ENCODE measurements around the gene FEN1. TPM values are rescaled to one million over a fixed set of nuclear protein-coding genes. Genes with fewer than 3 reads are reported as not detected.

Gene FEN1
- total RNA-seq, 1 donor from 2014 or later = 23.9 TPM

GRCh38 chr11:61752925-61753521, 39.7 kb upstream of the FEN1 start:
- ChIA-PET CTCF (interaction anchor here (0.6 to 1.8 kb wide), 2 partner anchors 13 to 355 kb away, joined by 3 to 8 read pairs; no protein-coding TSS in a partner anchor), POLR2A (no interaction called here)
- no peak overlapping the region for H3K27ac Mint-ChIP-seq
- TF ChIP-seq, protein P1, sequence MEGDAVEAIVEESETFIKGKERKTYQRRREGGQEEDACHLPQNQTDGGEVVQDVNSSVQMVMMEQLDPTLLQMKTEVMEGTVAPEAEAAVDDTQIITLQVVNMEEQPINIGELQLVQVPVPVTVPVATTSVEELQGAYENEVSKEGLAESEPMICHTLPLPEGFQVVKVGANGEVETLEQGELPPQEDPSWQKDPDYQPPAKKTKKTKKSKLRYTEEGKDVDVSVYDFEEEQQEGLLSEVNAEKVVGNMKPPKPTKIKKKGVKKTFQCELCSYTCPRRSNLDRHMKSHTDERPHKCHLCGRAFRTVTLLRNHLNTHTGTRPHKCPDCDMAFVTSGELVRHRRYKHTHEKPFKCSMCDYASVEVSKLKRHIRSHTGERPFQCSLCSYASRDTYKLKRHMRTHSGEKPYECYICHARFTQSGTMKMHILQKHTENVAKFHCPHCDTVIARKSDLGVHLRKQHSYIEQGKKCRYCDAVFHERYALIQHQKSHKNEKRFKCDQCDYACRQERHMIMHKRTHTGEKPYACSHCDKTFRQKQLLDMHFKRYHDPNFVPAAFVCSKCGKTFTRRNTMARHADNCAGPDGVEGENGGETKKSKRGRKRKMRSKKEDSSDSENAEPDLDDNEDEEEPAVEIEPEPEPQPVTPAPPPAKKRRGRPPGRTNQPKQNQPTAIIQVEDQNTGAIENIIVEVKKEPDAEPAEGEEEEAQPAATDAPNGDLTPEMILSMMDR (IDR thresholded peaks at IDR 0.05) = no peak
- DNase-seq (no peak), ATAC-seq (ENCODE audit: low read depth) (no peak)
- H3K4me3 Mint-ChIP-seq = peak overlapping the region; percentile 77
- H3K27me3 Mint-ChIP-seq = peaks cover 34% of the 10 kb centered on the region
- no peaks in the 10 kb centered on the region for H3K9me3 Mint-ChIP-seq
- no peaks in the 10 kb centered on the region for H3K36me3 Mint-ChIP-seq (ENCODE audit: low read depth)
- intact Hi-C loops (cut with micrococcal nuclease) = loop anchor here (1.0 to 5.0 kb wide), 2 partner anchors 23 to 39 kb away; partner anchors contain the start of genes FEN1 and TMEM258
- peaks cover 21% of the 10 kb centered on the region for H3K4me1 Mint-ChIP-seq

DNA sequence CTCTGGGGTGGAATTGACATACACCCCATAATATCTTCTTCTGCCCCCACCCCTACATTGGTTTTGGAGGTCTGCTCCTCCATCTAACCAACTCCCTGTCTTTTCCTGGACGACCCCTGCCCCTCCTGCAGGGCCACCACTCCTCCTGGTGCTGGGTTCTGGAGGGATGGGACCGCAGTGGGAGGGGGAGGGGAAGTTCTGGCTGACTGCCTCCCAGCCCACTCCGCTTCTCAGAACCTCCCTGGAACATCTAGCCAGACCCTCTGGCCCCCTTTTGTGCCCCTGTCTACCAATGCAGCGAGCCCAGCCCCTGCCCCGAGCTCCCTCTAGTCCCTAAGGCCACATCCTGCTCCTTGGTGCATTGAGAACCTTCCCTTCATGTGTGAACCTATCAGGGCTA, 39.0 kb upstream of the FEN1 start:
- H3K4me1 Mint-ChIP-seq = peaks cover 21% of the 10 kb centered on the region
- ChIA-PET POLR2A (no interaction called here), CTCF (interaction anchor here (0.6 to 1.8 kb wide), 2 partner anchors 12 to 354 kb away, joined by 3 to 8 read pairs; no protein-coding TSS in a partner anchor)
- H3K9me3 Mint-ChIP-seq = no peaks in the 10 kb centered on the region
- intact Hi-C loops (cut with micrococcal nuclease) = loop anchor here (5.0 kb wide), 1 partner anchor 39 kb away; the partner anchor contains the start of genes FEN1 and TMEM258
- H3K27ac Mint-ChIP-seq = no peak overlapping the region
- TF ChIP-seq, protein P1 (IDR thresholded peaks at IDR 0.05) = no peak
- DNase-seq = no peak
- peak overlapping the region; percentile 6 for H3K4me3 Mint-ChIP-seq
- ATAC-seq (ENCODE audit: low read depth) = no peak
- no peaks in the 10 kb centered on the region for H3K36me3 Mint-ChIP-seq (ENCODE audit: low read depth)
- H3K27me3 Mint-ChIP-seq = peaks cover 34% of the 10 kb centered on the region

- H3K4me1 Mint-ChIP-seq = peaks cover 21% of the 10 kb centered on the region
- ChIA-PET POLR2A (no interaction called here), CTCF (no interaction called here)
- intact Hi-C loops (cut with micrococcal nuclease) = loop anchor here (5.0 kb wide), 1 partner anchor 37 kb away; the partner anchor contains the start of genes FEN1 and TMEM258
- no peaks in the 10 kb centered on the region for H3K36me3 Mint-ChIP-seq (ENCODE audit: low read depth)
- ATAC-seq (ENCODE audit: low read depth) (no peak), DNase-seq (no peak)
- H3K9me3 Mint-ChIP-seq = no peaks in the 10 kb centered on the region
- peaks cover 27% of the 10 kb centered on the region for H3K27me3 Mint-ChIP-seq
- TF ChIP-seq, protein P1 (IDR thresholded peaks at IDR 0.05) = no peak
- H3K27ac Mint-ChIP-seq = no peak overlapping the region
- no peak overlapping the region for H3K4me3 Mint-ChIP-seq
Measured at GRCh38 chr11:61754534-61755482, 37.9 kb upstream of the FEN1 start.

GRCh38 chr11:61756147-61756451, 36.6 kb upstream of the FEN1 start:
- peaks cover 21% of the 10 kb centered on the region for H3K4me1 Mint-ChIP-seq
- H3K9me3 Mint-ChIP-seq = no peaks in the 10 kb centered on the region
- POLR2A ChIA-PET = interaction anchor here (0.5 kb wide), 1 partner anchor 573 kb away, joined by 3 read pairs; no protein-coding TSS in a partner anchor
- DNase-seq = no peak
- intact Hi-C loops (cut with micrococcal nuclease) = no loop called here
- CTCF ChIA-PET = no interaction called here
- H3K27ac Mint-ChIP-seq = no peak overlapping the region
- H3K36me3 Mint-ChIP-seq (ENCODE audit: low read depth) = no peaks in the 10 kb centered on the region
- no peak for ATAC-seq (ENCODE audit: low read depth)
- H3K27me3 Mint-ChIP-seq = peaks cover 23% of the 10 kb centered on the region
- no peak overlapping the region for H3K4me3 Mint-ChIP-seq
- TF ChIP-seq, protein P1 (IDR thresholded peaks at IDR 0.05) = no peak
